Common myeloid progenitor, CD34-positive (primary cell): ENCODE results near the gene SLC26A1.

ENCODE experiments used
- CTCF ChIA-PET: fragments of 350-600 bp; sonication (Branson Sonifier 250); formaldehyde crosslinking; loops from one replicate; lab custom pipeline; 2021; ENCODE audit warnings: antibody characterized with exemption; lab: Charles Lee
- POLR2A ChIA-PET: fragments of 350-600 bp; sonication (Branson Sonifier 250); formaldehyde crosslinking; loops from one replicate; lab custom pipeline; 2021; ENCODE audit warnings: antibody characterized with exemption; lab: Charles Lee
- DNase-seq, 3 donors: peaks; one replicate each; pipeline versions ENCODE4 v3.0.0 to v3.0.0-alpha.2; 2013
- H3K27ac ChIP-seq, 2 experiments: 1 replicate in 1 of 2; 2 replicates in 1 of 2; pipeline ENCODE4 v1.7.0; 2013; ENCODE audit warnings: inconsistent platforms in 2 of 2, low read length in 2 of 2, mild to moderate bottlenecking in 2 of 2, low read depth in 1 of 2, moderate library complexity in 1 of 2; ENCODE audit not compliant: severe bottlenecking in 2 of 2, insufficient read depth in 1 of 2, poor library complexity in 1 of 2
- H3K27me3 ChIP-seq, 5 experiments: replicated peaks in 2 of 5; 1 replicate in 3 of 5; 2 replicates in 2 of 5; pipeline versions ENCODE4 v1.6.1 to v1.7.0; 2013; ENCODE audit warnings: low read length in 4 of 5, mild to moderate bottlenecking in 2 of 5, moderate library complexity in 2 of 5, inconsistent platforms in 1 of 5; ENCODE audit not compliant: insufficient read depth in 5 of 5, control insufficient read depth in 4 of 5
- H3K36me3 ChIP-seq, 4 experiments: 1 replicate in 2 of 4; 2 replicates in 2 of 4; pipeline versions ENCODE4 v1.6.1 to v1.7.0; 2013; ENCODE audit warnings: low read length in 3 of 4, control low read depth in 1 of 4, mild to moderate bottlenecking in 1 of 4; ENCODE audit not compliant: control insufficient read depth in 4 of 4, insufficient read depth in 4 of 4
- H3K4me1 ChIP-seq, 4 experiments: 1 replicate in 3 of 4; 2 replicates in 1 of 4; pipeline versions ENCODE4 v1.6.1 to v1.7.1; 2013; ENCODE audit warnings: low read length in 3 of 4, mild to moderate bottlenecking in 3 of 4, control low read depth in 1 of 4, inconsistent platforms in 1 of 4, moderate library complexity in 1 of 4; ENCODE audit not compliant: control insufficient read depth in 4 of 4, insufficient read depth in 4 of 4; ENCODE audit errors: control extremely low read depth in 1 of 4
- H3K4me3 ChIP-seq, 7 experiments: 1 replicate in 4 of 7; 2 replicates in 3 of 7; pipeline versions ENCODE4 v1.5.1 to v1.7.0; 2013; ENCODE audit warnings: mild to moderate bottlenecking in 7 of 7, low read length in 6 of 7, moderate library complexity in 6 of 7, inconsistent platforms in 2 of 7, low read depth in 2 of 7, control low read depth in 1 of 7; ENCODE audit not compliant: insufficient read depth in 4 of 7, control insufficient read depth in 1 of 7; ENCODE audit errors: extremely low read depth in 1 of 7
- H3K9me3 ChIP-seq, 5 experiments: 1 replicate in 4 of 5; 2 replicates in 1 of 5; pipeline versions ENCODE4 v1.6.1 to v1.7.1; 2013; ENCODE audit warnings: low read length in 4 of 5, mild to moderate bottlenecking in 2 of 5, inconsistent platforms in 1 of 5, low read depth in 1 of 5, moderate library complexity in 1 of 5; ENCODE audit not compliant: control insufficient read depth in 4 of 5, insufficient read depth in 2 of 5; ENCODE audit errors: control extremely low read depth in 1 of 5
- WGBS: methylation state at CpG from one replicate; pipeline ENCODE4 v1.1.5; 2013; ENCODE audit not compliant: insufficient coverage; 5-methylcytosine and 5-hydroxymethylcytosine counted together

SLC26A1 gene

DNA sequence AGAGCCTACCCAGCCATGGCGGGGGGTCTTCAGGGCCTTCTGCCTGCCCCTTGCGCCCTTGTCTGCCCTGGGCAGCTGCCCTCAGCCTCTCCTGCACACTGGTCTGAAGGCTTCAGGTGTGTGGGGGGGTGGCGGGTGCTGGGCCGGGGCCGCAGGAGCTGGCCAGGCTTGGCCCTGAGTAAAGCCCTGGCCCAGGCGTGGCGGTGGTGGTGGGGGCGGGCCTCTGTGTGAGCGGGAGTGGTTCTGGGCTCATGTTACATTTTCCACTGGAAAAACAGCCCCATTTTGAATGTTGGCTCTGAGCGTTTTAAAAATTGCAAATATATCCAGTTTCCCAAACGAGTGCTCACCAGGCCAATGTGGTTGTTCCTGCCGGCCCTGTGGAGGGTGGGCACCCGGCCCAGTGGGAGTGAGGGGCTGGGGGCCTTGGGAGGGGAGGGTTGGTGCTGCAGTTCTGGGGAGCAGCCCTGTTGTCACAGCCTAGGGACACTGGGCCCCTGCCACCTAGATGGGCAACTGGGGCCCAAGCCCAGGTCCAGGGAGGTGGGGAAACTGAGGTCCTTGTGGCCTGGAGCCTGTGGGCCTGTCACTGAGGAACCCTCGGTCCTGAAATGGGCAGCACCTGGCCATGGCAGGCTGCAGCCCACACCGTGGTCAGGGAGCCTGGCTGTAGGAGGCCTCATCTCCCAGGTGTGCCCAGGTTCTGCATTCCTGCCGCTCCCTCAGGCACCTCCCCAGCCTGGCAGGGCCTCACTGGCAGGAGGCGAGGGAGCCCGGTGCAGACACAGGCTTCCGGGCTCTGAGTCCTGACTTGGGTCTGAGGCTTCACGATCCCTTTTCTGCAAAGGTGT, 46.5 kb upstream of the SLC26A1 start:
- no peak overlapping the region for H3K27ac ChIP-seq
- no peak for DNase-seq
- H3K36me3 ChIP-seq = no peaks in the 10 kb centered on the region
- ChIA-PET POLR2A (no interaction called here), CTCF (interaction anchor here (1.1 kb wide), 1 partner anchor 9 kb away, joined by 4 read pairs; no protein-coding TSS in a partner anchor)
- peaks cover 0 to 13% (median 12%) of the 10 kb centered on the region in 4 experiments for H3K4me1 ChIP-seq
- WGBS = 96% methylated on average over 12 of the region's 20 CpGs
- H3K9me3 ChIP-seq = no peaks in the 10 kb centered on the region
- H3K4me3 ChIP-seq = no peak overlapping the region
- peaks cover 0 to 22% (median 13%) of the 10 kb centered on the region in 5 experiments for H3K27me3 ChIP-seq

DNA sequence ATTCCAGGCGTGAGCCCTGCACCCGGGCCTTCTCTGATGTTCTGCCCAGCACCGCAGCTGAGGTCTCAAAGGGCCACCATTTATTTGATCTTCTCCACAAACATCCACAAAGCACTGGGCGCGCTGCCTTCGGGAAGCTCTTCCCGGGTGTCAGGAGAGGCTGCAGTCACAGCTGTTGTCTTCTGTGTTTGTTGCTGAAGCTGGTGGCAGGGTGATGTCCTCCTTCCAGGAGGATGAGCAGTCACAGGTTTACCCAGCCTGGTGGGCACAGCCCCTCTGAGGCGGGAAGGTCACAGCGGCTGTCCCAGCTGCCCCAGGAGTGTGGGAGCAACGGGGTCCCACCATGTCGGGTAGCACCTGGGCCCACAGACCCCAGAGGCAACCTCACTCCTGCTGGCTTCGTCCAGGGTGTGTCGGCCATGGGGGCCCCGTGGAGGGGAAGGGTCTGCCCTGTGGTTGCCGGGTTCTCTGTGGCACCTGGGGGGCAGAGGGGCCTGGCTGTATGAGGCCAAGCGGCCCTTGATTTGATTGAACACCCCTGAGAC, 45.8 kb upstream of the SLC26A1 start:
- no peak for DNase-seq
- Histone ChIP-seq H3K4me1 (peaks cover 0 to 10% (median 9%) of the 10 kb centered on the region in 4 experiments), H3K9me3 (no peaks in the 10 kb centered on the region), H3K27me3 (peaks cover 0 to 15% (median 8%) of the 10 kb centered on the region in 5 experiments), H3K27ac (no peak overlapping the region), H3K4me3 (no peak overlapping the region), H3K36me3 (no peaks in the 10 kb centered on the region)
- ChIA-PET POLR2A (no interaction called here), CTCF (interaction anchor here (1.1 kb wide), 1 partner anchor 10 kb away, joined by 4 read pairs; no protein-coding TSS in a partner anchor)
- WGBS = 95% methylated on average over 14 of the region's 16 CpGs

GRCh38 chr4:1036976-1037810, 44.0 kb upstream of the SLC26A1 start:
- no peak overlapping the region for H3K4me3 ChIP-seq
- no peaks in the 10 kb centered on the region for H3K36me3 ChIP-seq
- 94% methylated on average over 24 of the region's 26 CpGs for WGBS
- POLR2A ChIA-PET = no interaction called here
- CTCF ChIA-PET = no interaction called here
- H3K9me3 ChIP-seq = no peaks in the 10 kb centered on the region
- H3K27ac ChIP-seq = no peak overlapping the region
- no peak for DNase-seq
- H3K4me1 ChIP-seq = no peaks in the 10 kb centered on the region
- H3K27me3 ChIP-seq = peaks cover 0 to 16% (median 4%) of the 10 kb centered on the region in 5 experiments

GRCh38 chr4:1036095-1036494, 42.9 kb upstream of the SLC26A1 start:
- H3K4me1 ChIP-seq = no peaks in the 10 kb centered on the region
- whole genome bisulfite sequencing = 95% methylated on average over 8 of the region's 15 CpGs
- CTCF ChIA-PET = no interaction called here

GRCh38 chr4:1035510-1035909, 42.3 kb upstream of the SLC26A1 start:
- Histone ChIP-seq H3K27me3 (peaks cover 0 to 23% (median 0%) of the 10 kb centered on the region in 5 experiments), H3K9me3 (no peaks in the 10 kb centered on the region), H3K4me3 (no peak overlapping the region), H3K27ac (no peak overlapping the region), H3K4me1 (no peaks in the 10 kb centered on the region), H3K36me3 (no peaks in the 10 kb centered on the region)
- no peak for DNase-seq
- 93% methylated on average over 25 of the region's 26 CpGs for WGBS
- CTCF ChIA-PET = no interaction called here
- POLR2A ChIA-PET = no interaction called here

More at GRCh38 chr4:1036095-1036494, 42.9 kb upstream of the SLC26A1 start:
- Histone ChIP-seq H3K4me3 (no peak overlapping the region), H3K27ac (no peak overlapping the region), H3K36me3 (no peaks in the 10 kb centered on the region), H3K27me3 (peaks cover 0 to 18% (median 1%) of the 10 kb centered on the region in 5 experiments), H3K9me3 (no peaks in the 10 kb centered on the region)
- no peak for DNase-seq
- POLR2A ChIA-PET = no interaction called here

DNA sequence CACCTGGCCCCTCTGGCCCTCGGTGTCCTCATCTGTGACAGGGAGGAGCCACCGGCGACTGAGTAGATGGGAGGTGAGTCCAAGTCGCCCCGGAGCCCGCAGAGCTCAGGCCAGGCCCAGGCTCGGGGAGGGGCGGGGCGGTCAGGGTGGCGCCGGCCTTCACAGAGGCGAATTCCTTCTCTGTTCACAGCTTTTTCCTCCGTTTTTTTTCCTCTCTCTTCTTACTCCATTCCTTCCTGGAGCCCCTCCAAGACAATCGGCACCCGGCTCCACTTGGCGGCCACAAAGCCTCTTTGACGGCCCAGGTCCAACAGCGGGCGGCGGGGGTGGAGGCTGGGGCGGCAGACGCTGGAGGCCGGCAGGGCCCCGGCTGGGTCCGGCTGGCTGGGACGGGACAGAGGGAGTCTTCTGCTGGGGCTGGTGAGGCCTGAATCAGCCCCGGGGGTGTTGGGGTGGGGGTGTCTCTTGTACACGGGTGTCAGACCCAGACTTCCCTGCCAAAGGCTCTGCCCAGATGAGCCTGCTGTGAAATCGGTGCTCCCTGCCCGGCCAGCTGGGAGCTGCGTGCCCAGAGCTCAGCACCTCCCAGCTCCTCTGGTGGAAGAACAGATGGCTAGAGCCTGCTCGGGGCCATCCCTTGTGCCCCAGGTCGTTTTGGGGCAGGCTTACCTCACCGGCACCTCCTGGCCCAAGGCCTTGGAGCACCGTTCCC, 40.8 kb upstream of the SLC26A1 start:
- no peaks in the 10 kb centered on the region for H3K4me1 ChIP-seq
- peaks cover 0 to 24% (median 0%) of the 10 kb centered on the region in 5 experiments for H3K27me3 ChIP-seq
- POLR2A ChIA-PET = no interaction called here
- no peaks in the 10 kb centered on the region for H3K36me3 ChIP-seq
- WGBS = 88% methylated on average over 26 of the region's 35 CpGs
- no peak overlapping the region for H3K4me3 ChIP-seq
- no peaks in the 10 kb centered on the region for H3K9me3 ChIP-seq
- no peak overlapping the region for H3K27ac ChIP-seq
- no peak for DNase-seq
- CTCF ChIA-PET = interaction anchor here (1.1 kb wide), 1 partner anchor 17 kb away, joined by 3 read pairs; no protein-coding TSS in a partner anchor
